CD4-positive, alpha-beta T cell treated with Interleukin-6 at 100 ng/mL for 8 hours (primary cell): Measurements from ENCODE around the gene SYNE4.
"Not testable (repeated sequence)": the region's sequence is repeated elsewhere in the genome, so short reads cannot be mapped to it uniquely, and the experiment has no call there.

Source experiments
- DNase-seq: peaks from one replicate; pipeline ENCODE4 v3.0.0-alpha.2; 2020; ENCODE audit warnings: mixed read lengths, low spot score

The SYNE4 gene

DNA sequence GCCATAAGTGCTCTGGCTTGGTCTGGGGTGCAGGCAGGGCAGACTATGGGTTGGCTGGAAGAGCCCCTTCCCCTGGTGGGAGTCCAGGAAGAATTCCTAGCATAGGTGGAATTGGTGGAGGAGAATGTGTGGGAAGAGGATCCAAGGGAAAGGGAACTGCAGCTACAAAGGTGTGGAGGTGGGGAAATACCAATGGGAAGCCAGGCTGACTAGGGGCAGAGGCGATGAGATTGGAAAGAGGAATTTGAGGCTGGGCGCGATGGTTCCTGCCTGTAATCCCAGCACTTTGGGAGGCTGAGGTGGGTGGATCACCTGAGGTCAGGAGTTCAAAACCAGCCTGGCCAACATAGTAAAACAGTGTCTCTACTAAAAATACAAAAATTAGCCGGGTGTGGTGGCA lies 18.5 kb downstream of the SYNE4 start:
- no peak for DNase-seq

- DNase-seq, result no peak
Observed at GRCh38 chr19:35988824-35989223, 19.8 kb downstream of the SYNE4 start.

GRCh38 chr19:35987571-35987896 lies 21.1 kb downstream of the SYNE4 start:
- DNase-seq, result no peak

- DNase-seq, result no peak
Observed at GRCh38 chr19:35986664-35987570, 21.7 kb downstream of the SYNE4 start.

- no peak for DNase-seq
Observed at GRCh38 chr19:35986111-35986510, 22.5 kb downstream of the SYNE4 start.

GRCh38 chr19:35983177-35983576 lies 25.4 kb downstream of the SYNE4 start:
- no peak for DNase-seq

- not testable (repeated sequence) for DNase-seq
Observed at GRCh38 chr19:35980997-35981396, 27.6 kb downstream of the SYNE4 start.

GRCh38 chr19:35978832-35979365 lies 29.7 kb downstream of the SYNE4 start:
- no peak for DNase-seq

GRCh38 chr19:35978271-35978670 lies 30.3 kb downstream of the SYNE4 start:
- DNase-seq, result no peak

- DNase-seq, result no peak
Observed at GRCh38 chr19:35977446-35978222, 31.0 kb downstream of the SYNE4 start.

GRCh38 chr19:35975608-35976214 lies 32.9 kb downstream of the SYNE4 start:
- no peak for DNase-seq

DNA sequence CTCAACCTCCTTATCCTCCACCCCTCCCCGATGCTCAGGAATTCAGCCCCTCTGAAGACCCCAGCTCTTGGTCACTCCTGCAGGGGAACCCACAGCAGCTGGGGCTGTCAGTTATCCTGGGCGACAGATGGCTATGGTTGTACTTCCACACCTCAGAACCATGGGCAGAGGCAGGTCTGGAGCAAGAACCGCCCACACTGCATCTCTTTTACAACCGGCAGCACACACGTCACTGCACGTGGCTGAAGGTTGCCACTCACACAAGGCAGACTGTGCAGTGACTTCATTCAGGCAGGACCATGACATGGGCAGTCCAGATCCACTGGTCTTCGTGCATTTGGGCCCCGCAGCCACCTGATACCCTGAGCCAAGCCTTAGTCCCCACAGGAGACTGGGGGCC lies 35.1 kb downstream of the SYNE4 start:
- no peak for DNase-seq

DNA sequence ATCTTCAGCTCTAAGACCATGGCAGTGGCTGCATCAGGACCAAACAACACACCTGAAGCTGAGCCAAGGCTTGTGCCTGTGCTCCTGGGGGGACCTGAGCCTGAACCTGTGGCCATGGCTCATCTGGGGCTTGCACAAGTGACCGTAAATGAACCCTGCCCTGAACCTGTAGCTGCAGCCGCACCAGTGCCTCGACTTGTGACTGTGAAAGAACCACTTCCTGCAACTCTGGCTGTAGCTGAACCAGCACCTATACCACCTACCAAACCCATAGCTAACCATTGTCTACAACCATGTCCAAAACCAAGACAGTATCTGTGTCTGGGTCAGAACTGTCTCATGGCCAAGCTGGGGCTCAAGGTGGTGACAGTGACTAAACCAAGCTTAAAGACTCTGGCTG lies 41.8 kb downstream of the SYNE4 start:
- no peak for DNase-seq

DNA sequence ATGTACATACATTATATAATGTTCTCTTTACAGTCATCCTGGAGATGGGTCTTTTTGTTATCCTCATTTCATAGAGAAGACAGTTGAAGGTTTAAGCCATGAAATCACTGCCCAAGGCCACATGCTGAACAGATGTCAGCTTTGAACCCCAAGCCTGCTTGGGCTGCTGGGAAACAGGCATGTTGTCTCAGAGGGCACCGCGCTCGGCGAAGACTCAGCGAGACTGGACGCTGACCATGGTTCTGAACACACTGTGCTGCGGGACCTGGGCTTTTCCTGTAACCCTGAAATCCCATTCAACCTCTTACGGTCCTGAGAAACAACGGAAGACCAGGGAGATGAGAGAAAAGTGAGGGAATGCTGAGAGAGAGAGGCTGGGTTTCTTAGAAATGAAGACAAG lies 45.1 kb downstream of the SYNE4 start:
- DNase-seq, result no peak

DNA sequence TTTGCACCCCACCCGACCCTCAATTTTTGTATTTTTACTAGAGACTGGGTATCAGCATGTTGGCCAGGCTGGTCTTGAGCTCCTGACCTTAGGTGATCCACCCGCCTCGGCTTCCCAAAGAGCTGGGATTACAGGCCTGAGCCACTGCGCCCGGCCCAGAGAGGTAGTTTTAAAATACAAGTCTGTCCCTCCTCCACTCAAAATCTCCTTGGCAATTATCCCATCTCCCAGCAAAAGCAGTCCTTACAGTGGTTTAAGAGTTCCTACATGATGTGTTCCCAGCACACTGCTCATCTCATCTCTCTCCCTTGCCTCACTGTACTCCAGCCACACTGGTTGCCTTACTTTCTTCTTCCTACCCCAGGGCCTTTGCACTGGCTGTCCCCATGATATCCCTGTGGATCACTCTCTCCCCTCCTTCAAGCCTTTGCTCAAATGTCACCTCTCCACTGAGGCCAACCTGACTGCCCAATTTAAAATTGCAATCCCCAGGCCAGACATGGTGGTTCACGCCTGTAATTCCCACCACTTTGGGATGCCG lies 48.1 kb downstream of the SYNE4 start:
- no peak for DNase-seq

DNA sequence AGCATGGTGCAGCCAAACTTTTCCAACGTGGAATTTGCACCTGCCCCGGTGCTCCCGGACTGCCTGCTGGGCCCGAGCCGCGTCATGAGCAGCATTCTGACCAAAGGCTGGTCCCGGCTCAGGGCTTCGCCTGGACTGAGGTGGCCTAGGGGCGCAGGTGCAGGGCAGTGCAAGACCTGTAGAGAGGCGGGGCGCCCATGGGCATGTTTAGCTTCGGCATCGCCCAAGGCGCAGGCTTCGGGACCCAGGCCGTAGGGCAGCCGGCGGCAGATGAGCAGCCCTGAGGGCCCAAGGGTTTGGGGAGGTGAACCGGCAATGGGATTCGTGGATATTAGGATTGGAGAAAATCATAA lies 48.7 kb downstream of the SYNE4 start:
- no peak for DNase-seq

DNA sequence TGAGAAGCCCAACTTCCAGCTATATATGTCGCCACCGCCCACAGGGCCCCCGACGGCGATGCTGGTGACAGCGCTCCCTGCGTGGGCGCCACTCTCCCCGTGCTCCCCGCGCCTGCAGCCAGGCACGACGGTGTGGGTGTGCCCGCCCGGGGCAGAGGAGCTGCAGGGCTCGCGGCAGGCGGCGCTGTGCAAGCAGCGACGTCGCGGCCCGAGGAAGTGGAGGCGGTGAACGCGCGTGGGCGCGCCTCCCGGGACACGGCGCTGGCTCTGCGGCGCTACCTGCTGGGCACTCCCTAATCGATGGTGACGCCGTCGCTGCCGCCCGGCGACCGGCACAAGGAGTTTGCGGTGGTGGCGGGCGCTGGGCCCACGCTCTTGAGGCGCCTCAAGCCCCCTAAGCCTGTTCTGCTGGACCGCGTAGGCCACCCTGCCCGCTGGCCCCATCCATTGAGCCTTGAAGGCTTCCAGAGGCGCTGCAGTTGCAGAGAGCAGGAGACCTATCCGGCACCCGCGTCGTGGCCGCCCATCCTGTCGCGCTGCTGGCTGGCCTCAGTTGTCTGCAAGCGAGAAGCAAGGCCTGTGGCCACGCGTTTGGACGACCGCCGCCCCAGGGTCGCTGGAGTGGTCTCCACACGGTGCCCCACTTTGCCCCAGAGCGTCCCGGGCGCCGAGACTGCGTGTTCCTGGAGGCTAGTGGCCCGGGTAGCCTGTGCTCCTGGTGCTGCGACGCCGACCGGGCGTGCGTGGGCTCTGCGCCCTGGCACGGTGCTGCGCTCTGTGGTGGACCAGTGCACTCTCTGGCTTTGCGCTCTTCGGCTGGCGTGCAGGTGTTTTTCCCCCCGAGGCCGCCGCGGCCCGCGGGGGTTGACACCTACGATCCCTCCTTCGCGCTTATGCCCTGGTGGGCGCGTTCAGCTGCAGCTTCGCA lies 49.3 kb downstream of the SYNE4 start:
- DNase-seq, result peak; percentile 89

- DNase-seq, result no peak
Observed at GRCh38 chr19:35958660-35959039, 50.0 kb downstream of the SYNE4 start.

DNA sequence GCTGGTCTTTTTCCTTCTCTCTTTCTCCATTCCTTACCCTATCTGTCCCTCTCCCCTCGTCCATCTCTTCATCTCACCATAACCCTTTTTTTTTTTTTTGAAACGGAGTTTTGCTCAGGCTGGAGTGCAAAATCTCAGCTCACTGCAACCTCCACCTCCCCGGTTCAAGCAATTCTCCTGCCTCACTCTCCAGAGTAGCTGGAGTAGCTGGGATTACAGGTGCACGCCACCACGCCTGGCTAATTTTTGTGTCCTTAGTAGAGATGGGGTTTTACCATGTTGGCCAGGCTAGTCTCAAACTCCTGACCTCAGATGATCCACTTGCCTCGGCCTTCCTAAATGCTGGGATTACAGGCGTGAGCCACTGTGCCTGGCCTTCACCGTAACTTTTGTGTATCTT lies 51.2 kb downstream of the SYNE4 start:
- DNase-seq, result not testable (repeated sequence)

- DNase-seq, result no peak
Observed at GRCh38 chr19:35955881-35956634, 52.6 kb downstream of the SYNE4 start.
